ENCODE results near the gene FHOD3.
"Not testable (repeated sequence)": the region's sequence is repeated elsewhere in the genome, so short reads cannot be mapped to it uniquely, and the experiment has no call there.

Gene FHOD3

GRCh38 chr18:36455931-36456330 is 158.4 kb downstream of the FHOD3 start:
- no peak for DNase-seq

DNA sequence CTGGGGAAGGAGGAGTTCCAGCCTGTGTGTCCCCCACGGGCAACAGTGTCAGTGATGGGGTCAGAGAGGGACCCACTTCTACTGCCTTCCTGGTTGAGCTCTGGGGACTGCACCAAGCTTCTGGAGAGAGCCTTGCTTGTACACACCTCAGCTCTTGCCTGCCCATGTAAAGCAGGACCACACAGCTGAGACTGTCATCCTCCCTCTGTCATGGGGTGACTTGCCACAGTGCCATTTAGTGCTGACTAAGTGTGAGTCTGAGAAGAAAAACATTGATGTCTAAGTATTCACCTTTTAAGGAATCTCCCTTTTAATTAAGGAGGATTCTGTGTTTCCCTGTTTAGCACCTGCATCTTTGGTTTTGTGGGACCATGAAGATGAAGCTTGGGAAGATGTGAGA is 159.1 kb downstream of the FHOD3 start:
- no peak for DNase-seq

DNA sequence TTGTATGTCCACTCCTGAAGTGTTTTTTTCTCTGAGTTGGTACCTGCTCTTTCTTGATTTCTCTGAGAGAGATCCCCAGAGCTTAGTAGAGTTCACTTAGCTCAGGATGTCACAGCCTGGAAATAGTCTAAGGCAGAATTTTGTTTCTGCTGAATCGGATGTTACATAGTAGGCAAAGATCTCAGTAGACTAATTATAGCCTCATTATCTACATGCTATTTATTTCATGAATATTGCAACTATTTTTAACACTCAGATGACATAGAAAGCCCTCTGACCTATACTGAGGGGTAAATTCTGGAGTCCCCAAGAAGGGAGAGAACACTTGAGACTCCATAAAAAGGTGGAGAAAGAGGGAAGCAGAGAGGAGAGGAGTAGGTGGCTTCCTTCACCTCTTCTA is 160.2 kb downstream of the FHOD3 start:
- DNase-seq = no peak

GRCh38 chr18:36458306-36458705 is 160.8 kb downstream of the FHOD3 start:
- DNase-seq = no peak

DNA sequence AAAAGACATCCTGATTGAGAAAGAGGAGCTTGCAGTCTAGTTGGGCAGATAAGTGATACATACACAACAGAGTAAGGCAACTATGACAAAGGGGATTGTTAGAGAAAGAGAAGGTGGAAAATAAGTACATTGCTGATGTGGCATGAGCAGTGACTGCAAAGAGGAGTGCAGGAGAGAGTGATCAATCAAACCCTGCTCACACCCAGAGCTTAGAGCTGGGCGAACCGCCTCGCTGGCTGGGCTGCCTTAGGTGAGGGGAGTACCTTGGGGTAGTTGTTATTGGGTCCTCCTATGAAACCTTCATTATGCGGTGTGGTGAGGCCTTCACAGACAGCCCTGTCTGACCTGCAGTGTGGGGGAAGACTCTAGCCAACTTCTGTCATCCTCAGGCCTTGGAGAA is 161.7 kb downstream of the FHOD3 start:
- no peak for DNase-seq

DNA sequence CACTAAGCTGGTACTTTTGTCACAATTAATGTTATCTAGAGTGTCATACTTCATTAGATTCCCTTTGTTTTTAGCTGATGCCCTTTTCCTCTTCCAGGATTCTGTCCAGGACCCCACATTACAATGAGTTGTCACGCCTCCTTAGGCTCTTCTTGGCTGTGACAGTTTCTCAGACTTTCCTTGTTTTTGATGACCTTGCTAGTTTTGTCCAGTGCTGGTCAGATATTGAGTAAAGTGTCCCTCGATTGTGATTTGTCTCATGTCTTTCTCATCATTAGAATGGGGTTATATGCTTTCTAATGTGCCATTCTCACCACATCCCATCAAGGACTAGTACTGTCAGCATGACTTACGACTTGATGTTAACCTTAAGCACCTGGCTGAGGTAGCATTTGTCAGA is 162.3 kb downstream of the FHOD3 start:
- no peak for DNase-seq

GRCh38 chr18:36460324-36460850 is 162.9 kb downstream of the FHOD3 start:
- DNase-seq = no peak

DNA sequence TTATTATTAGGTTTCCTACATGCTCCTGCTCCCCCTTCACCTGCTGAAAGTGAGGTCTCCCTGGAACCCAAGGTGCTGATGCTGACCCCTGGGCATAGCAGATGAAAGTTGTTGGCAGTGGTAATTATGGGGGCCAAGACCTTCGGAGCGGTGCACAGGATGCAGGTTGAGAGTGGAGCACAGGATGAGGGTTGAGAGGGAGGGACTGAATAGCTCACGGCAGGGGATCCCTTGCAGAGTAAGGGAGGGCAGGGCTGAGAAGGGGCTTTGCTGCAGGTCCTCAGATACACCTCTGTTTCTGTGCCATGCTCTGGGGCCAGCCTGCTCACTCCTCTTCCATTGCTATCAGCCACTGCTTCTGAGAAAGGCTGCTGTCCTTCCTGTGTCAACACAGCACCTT is 163.3 kb downstream of the FHOD3 start:
- no peak for DNase-seq

GRCh38 chr18:36461551-36461987 is 164.1 kb downstream of the FHOD3 start:
- DNase-seq = no peak

DNA sequence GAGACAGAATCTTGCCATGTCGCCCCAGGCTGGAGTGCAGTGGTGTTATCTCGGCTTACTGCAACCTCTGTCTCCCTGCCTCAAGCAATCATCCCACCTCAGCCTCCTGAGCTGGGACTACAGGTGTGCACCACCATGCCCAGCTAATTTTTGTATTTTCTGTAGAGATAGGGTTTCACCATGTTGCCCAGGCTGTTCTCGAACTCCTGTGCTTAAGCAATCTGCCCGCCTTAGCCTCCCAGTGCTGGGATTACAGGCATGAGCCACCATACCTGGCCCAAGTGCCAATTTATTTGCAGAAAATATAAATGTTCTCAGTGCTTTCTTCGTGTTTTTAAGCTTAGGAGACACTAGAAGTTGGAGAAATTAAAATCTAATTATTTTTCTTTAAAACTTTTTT is 166.0 kb downstream of the FHOD3 start:
- DNase-seq = not testable (repeated sequence)

DNA sequence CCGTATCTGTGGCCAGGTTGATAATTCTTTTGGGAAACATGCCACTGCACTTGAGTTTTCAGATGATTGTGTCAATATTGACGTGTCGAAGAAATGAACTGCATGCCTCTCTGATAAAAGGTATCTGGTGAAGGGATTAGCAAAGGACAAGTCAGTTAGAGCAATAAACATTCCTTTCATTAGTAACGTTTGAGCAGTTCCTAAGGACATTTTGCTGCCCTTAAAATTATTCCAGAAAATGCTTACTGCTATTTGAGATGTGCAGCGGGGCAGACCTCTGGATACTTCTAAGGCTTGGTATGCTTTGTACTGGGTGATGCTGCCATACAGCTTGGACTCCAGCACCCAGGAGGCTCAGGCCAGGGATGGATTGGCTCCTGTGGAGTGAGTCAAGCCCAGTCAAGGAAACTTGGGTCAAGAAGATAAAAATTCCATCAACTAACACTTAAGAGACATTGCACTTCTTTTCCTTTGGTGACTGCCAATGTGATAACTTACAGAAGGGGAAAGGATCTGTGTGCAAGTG is 166.7 kb downstream of the FHOD3 start:
- DNase-seq = no peak

GRCh38 chr18:36465276-36465675 is 167.8 kb downstream of the FHOD3 start:
- DNase-seq = no peak

- no peak for DNase-seq
Measured at GRCh38 chr18:36465970-36466369, 168.5 kb downstream of the FHOD3 start.

GRCh38 chr18:36467614-36468013 is 170.1 kb downstream of the FHOD3 start:
- DNase-seq = no peak

- no peak for DNase-seq
Measured at GRCh38 chr18:36468161-36468560, 170.6 kb downstream of the FHOD3 start.

GRCh38 chr18:36469461-36469860 is 171.9 kb downstream of the FHOD3 start:
- DNase-seq = no peak

- no peak for DNase-seq
Measured at GRCh38 chr18:36470896-36471295, 173.4 kb downstream of the FHOD3 start.

DNA sequence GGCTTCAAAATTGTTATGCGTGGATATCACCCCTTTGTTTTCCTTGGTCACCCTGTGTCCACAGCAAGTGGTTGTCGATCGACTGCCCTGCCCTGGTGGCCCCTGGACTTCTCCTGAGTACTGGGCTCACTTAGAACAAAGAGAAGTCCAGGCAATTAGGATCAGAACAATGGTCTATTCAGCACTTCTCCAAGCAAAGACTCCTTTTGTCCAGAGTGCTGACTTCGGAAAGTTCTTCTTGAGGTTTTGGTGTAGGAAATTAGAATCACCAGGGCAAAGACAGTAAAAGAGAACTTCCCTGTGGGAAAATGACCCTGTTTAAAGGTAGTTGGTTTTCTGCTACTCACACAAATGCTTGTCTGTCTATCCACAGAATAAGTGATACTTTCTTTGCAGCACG is 173.9 kb downstream of the FHOD3 start:
- no peak for DNase-seq

DNA sequence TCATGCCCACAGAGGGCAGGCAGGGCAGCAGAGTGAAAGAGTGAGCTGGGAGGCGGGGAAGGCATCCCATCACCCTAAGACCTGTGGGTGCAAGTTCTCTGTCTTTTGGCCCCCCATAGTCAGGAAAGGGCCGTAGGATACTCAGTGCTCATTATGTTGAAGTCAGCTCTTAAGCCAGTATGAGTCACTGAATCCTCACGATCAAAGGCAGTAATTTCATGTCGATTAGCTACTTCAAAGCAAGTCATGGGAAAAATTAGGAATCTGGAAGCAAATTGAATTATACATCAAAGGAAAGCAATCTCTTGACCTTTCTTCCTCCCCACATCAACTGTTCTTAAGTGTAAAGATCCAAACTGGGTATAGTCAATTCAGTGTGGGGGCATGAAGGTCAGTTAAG is 178.9 kb downstream of the FHOD3 start:
- DNase-seq = no peak

DNA sequence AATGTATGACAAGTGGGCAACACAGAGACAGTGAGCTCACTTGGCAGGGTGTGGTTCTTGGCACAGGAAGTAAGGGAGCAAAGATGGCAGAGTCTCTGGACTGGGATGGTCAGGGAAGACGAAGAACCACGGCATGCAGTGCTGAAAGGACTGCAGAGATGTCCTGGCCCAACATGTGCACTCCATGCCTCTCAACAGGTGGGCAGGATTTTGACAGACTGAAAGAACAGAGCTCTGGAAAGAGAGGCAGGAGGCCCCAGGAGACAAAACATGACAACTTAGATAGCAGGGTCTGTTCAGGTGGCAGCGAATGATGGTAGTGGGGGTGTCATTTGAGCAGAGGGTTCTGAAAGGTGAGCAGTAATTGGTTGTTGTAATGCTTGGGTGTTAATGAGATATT is 180.3 kb downstream of the FHOD3 start:
- no peak for DNase-seq

GRCh38 chr18:36481201-36481657 is 183.7 kb downstream of the FHOD3 start:
- DNase-seq = no peak

- DNase-seq = no peak
Measured at GRCh38 chr18:36481935-36482334, 184.4 kb downstream of the FHOD3 start.

- no peak for DNase-seq
Measured at GRCh38 chr18:36484591-36484990, 187.1 kb downstream of the FHOD3 start.

- DNase-seq = no peak
Measured at GRCh38 chr18:36485772-36486171, 188.3 kb downstream of the FHOD3 start.

- no peak for DNase-seq
Measured at GRCh38 chr18:36488131-36488530, 190.6 kb downstream of the FHOD3 start.

All from CD4-positive, alpha-beta T cell treated with Interferon gamma for 1 hour (primary cell).